Measurements from ENCODE around the gene TTC23L.

Gene TTC23L

DNA sequence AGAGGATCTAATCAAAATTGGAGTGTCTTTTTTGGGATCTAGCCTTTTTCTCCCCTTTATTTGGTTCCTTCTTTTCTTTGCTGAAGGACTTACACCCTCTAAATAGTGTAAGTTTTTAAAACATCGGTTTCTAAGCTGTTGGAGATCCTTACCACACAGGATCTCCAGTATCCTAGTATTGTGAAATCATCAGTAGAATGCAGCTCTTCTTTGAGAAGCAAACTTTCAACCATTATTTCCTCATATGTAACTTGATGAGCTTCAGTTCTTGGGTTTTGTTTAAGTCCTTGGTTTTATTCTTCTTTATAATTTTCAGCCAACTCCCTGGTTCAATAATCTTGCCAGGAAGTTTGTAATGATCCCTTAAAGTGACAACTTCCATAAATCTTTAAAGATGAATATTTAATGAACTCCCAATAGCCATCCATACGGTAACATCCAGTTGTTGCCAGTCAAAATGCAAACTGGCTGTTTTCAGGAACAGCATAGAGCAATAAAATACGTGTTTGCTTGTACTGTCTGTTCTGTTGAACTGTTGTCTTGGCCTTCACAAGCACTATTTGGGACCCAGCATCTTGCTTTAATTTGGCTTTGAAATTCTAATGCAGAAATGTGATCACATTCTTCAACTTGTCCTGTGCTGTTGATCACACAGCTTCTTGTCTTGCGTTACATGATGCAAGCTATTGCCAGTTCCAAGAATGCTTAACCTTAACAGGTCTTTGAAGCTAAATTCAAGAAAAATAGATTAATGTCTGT lies 34.8 kb upstream of the TTC23L start:
- H3K4me1 ChIP-seq (ENCODE audit: control insufficient read depth in 1 of 2, insufficient read depth in 1 of 2, low read depth in 1 of 2, low read length in 1 of 2): no peaks in the 10 kb centered on the region
- no peaks in the 10 kb centered on the region for H3K9me3 ChIP-seq
- no peaks in the 10 kb centered on the region for H3K36me3 ChIP-seq
- TF ChIP-seq, protein P1, sequence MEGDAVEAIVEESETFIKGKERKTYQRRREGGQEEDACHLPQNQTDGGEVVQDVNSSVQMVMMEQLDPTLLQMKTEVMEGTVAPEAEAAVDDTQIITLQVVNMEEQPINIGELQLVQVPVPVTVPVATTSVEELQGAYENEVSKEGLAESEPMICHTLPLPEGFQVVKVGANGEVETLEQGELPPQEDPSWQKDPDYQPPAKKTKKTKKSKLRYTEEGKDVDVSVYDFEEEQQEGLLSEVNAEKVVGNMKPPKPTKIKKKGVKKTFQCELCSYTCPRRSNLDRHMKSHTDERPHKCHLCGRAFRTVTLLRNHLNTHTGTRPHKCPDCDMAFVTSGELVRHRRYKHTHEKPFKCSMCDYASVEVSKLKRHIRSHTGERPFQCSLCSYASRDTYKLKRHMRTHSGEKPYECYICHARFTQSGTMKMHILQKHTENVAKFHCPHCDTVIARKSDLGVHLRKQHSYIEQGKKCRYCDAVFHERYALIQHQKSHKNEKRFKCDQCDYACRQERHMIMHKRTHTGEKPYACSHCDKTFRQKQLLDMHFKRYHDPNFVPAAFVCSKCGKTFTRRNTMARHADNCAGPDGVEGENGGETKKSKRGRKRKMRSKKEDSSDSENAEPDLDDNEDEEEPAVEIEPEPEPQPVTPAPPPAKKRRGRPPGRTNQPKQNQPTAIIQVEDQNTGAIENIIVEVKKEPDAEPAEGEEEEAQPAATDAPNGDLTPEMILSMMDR (IDR thresholded peaks at IDR 0.05): no peak
- no peak overlapping the region for H3K27ac ChIP-seq
- no peaks in the 10 kb centered on the region for H3K27me3 ChIP-seq
- H3K4me3 ChIP-seq (ENCODE audit: low read depth in 1 of 2, low read length in 1 of 2): no peak overlapping the region

DNA sequence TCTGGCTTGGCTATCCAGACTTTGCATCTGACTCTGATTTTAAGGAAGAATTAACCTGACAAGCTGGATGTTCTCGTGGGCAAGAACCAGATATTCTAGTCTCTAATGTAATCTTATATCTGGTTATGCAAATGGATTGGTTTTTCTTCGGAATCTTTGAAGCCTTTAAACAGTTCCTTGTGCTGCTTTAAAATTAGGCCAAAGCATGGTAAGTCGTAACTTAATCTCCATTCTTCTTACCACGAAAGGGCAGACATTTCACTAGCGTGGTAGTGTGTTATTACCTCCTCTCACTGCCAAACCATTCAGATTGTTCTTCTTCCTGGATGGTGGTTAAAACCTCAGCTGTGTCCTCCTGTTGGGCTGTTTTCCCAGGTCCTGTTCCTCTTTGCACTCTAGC lies 34.1 kb upstream of the TTC23L start:
- no peaks in the 10 kb centered on the region for H3K9me3 ChIP-seq
- H3K36me3 ChIP-seq: no peaks in the 10 kb centered on the region
- no peaks in the 10 kb centered on the region for H3K27me3 ChIP-seq
- no peaks in the 10 kb centered on the region for H3K4me1 ChIP-seq (ENCODE audit: control insufficient read depth in 1 of 2, insufficient read depth in 1 of 2, low read depth in 1 of 2, low read length in 1 of 2)
- no peak overlapping the region for H3K27ac ChIP-seq
- H3K4me3 ChIP-seq (ENCODE audit: low read depth in 1 of 2, low read length in 1 of 2): no peak overlapping the region
- TF ChIP-seq, protein P1 (IDR thresholded peaks at IDR 0.05): no peak

DNA sequence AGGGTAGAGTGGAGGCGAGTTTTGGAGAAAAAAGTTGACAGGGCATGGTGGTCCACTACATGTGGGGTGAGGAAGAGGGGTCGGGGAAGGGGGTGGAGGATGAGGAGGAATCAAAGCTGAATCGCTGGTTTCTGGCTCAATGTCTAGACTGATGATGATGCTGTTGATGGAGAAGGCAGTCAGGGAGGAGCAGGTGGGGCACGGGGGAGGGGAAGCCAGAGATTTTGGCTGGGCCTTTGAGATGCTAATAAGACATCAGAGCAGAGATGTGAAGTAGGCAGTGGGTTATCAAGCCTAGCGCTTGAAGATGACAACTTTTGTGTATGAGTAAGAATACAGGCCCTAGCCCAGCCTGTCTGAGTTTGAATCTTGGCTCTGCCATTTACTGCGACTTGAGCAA lies 32.4 kb upstream of the TTC23L start:
- Histone ChIP-seq H3K4me1 (ENCODE audit: control insufficient read depth in 1 of 2, insufficient read depth in 1 of 2, low read depth in 1 of 2, low read length in 1 of 2) (no peaks in the 10 kb centered on the region), H3K9me3 (no peaks in the 10 kb centered on the region), H3K36me3 (no peaks in the 10 kb centered on the region), H3K27ac (no peak overlapping the region), H3K4me3 (ENCODE audit: low read depth in 1 of 2, low read length in 1 of 2) (no peak overlapping the region), H3K27me3 (no peaks in the 10 kb centered on the region)
- TF ChIP-seq, protein P1 (IDR thresholded peaks at IDR 0.05): no peak

DNA sequence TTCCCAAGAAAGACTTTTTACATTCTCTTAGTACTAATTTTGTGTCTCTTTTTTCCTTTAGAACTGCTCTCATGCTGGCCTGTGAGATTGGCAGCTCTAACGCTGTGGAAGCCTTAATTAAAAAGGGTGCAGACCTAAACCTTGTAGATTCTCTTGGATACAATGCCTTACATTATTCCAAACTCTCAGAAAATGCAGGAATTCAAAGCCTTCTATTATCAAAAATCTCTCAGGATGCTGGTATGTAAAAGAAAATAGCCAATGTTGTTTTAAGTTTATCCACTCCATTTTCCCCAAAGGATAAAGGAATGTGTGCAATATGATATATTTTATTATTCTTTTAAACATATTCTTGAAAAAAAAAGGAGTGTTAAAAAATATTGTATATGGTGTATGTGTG lies 27.3 kb upstream of the TTC23L start:
- no peaks in the 10 kb centered on the region for H3K27me3 ChIP-seq
- no peaks in the 10 kb centered on the region for H3K36me3 ChIP-seq
- TF ChIP-seq, protein P1 (IDR thresholded peaks at IDR 0.05): no peak
- H3K27ac ChIP-seq: no peak overlapping the region
- no peaks in the 10 kb centered on the region for H3K9me3 ChIP-seq
- H3K4me3 ChIP-seq (ENCODE audit: low read depth in 1 of 2, low read length in 1 of 2): no peak overlapping the region
- no peaks in the 10 kb centered on the region for H3K4me1 ChIP-seq (ENCODE audit: control insufficient read depth in 1 of 2, insufficient read depth in 1 of 2, low read depth in 1 of 2, low read length in 1 of 2)

DNA sequence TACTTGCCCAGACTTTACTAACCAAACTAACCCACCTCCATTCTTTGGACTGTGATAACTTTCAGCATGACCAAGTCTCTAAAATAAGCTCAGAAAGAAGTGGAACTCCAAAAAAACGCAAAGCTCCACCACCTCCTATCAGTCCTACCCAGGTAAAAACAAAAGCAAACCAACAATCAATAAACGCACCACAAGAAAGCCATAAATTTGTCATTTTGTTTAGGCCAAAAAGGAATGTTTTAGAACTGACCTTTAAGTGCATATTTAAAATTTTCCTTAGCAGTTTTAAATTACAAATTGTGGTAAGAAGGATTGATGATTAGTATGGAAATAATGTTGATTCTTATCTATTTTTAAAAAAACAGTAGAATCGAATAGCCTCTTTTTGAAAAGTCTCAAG lies 25.5 kb upstream of the TTC23L start:
- no peaks in the 10 kb centered on the region for H3K36me3 ChIP-seq
- H3K27me3 ChIP-seq: no peaks in the 10 kb centered on the region
- TF ChIP-seq, protein P1 (IDR thresholded peaks at IDR 0.05): no peak
- H3K9me3 ChIP-seq: no peaks in the 10 kb centered on the region
- H3K4me3 ChIP-seq (ENCODE audit: low read depth in 1 of 2, low read length in 1 of 2): no peak overlapping the region
- no peak overlapping the region for H3K27ac ChIP-seq
- H3K4me1 ChIP-seq (ENCODE audit: control insufficient read depth in 1 of 2, insufficient read depth in 1 of 2, low read depth in 1 of 2, low read length in 1 of 2): no peaks in the 10 kb centered on the region

Data from neutrophil (primary cell).